Smooth muscle cell (in vitro differentiated cells): ENCODE measurements around the gene PPP6R2. TPM values are rescaled to one million over a fixed set of nuclear protein-coding genes. Genes with fewer than 3 reads are reported as not detected.

Experiments
- DNase-seq: peaks from one replicate; lab custom pipeline; 2025; ENCODE audit not compliant: unreplicated experiment; lab: John Stamatoyannopoulos, UW
- H2AFZ ChIP-seq: fragments of 200-600 bp; sonication (generic); 2 replicates; pipeline ENCODE4 v1.6.0; 2016; ENCODE audit warnings: antibody characterized with exemption, low read depth, mild to moderate bottlenecking
- H3F3A ChIP-seq: fragments of 200-600 bp; sonication (generic); 2 replicates; pipeline ENCODE4 v1.6.0; 2017; ENCODE audit warnings: antibody characterized with exemption, low read depth
- H3K27ac ChIP-seq: fragments of 200-600 bp; sonication (generic); 2 replicates; pipeline ENCODE4 v1.5.1; 2016; ENCODE audit warnings: low read depth, mild to moderate bottlenecking
- H3K27me3 ChIP-seq: fragments of 200-600 bp; sonication (generic); 2 replicates; pipeline ENCODE4 v1.6.1; 2016; ENCODE audit warnings: low read depth, mild to moderate bottlenecking
- H3K36me3 ChIP-seq: fragments of 200-600 bp; sonication (generic); 2 replicates; pipeline ENCODE4 v1.5.1; 2016; ENCODE audit warnings: low read depth
- H3K4me1 ChIP-seq: fragments of 200-600 bp; sonication (generic); 2 replicates; pipeline ENCODE4 v1.5.1; 2016; ENCODE audit warnings: low read depth
- H3K4me2 ChIP-seq: fragments of 200-600 bp; sonication (generic); 2 replicates; pipeline ENCODE4 v1.6.0; 2016; ENCODE audit warnings: mild to moderate bottlenecking
- H3K4me3 ChIP-seq: fragments of 200-600 bp; sonication (generic); 2 replicates; pipeline ENCODE4 v1.5.1; 2016; ENCODE audit warnings: mild to moderate bottlenecking
- H3K79me2 ChIP-seq: fragments of 200-600 bp; sonication (generic); 2 replicates; pipeline ENCODE4 v1.6.0; 2016; ENCODE audit warnings: low read depth, mild to moderate bottlenecking
- H3K9ac ChIP-seq: fragments of 200-600 bp; sonication (generic); 2 replicates; pipeline ENCODE4 v1.6.0; 2016; ENCODE audit warnings: low read depth
- H3K9me3 ChIP-seq: fragments of 200-600 bp; sonication (generic); replicated peaks from 2 replicates; pipeline ENCODE4 v1.5.1; 2016; ENCODE audit warnings: low read depth
- H4K20me1 ChIP-seq: fragments of 200-600 bp; sonication (generic); 2 replicates; pipeline ENCODE4 v1.6.0; 2016; ENCODE audit warnings: low read depth
- WGBS: methylation state at CpG from one replicate; pipeline ENCODE4 v1.1.7; 2016; ENCODE audit warnings: low lambda C conversion rate; 5-methylcytosine and 5-hydroxymethylcytosine counted together
- polyA plus RNA-seq: library from polyadenylated mRNA; unstranded; fragments of >200 nt; fragmentation: Nextera tagmentation; extraction: Ambion mirVana; gene quantifications from 2 replicates; pipeline ENCODE4 v1.2.1, GENCODE V29; 2016
- total RNA-seq: library from RNA; depleted of rRNA; stranded (reverse); fragments of >200 nt; gene quantifications from 2 replicates; pipeline ENCODE4 v1.2.3, GENCODE V29; 2014
- TF ChIP-seq, protein P1 (sequence below): fragments of 200-600 bp; sonication (generic); IDR thresholded peaks from 2 replicates; pipeline ENCODE4 v1.5.1; 2017; ENCODE audit warnings: borderline replicate concordance, mild to moderate bottlenecking, antibody characterized with exemption; ENCODE audit not compliant: insufficient read depth, poor library complexity, severe bottlenecking

Gene PPP6R2
- total and polyA plus RNA-seq, 2 experiments from 2014 or later: 24.6 to 36.3 TPM

DNA sequence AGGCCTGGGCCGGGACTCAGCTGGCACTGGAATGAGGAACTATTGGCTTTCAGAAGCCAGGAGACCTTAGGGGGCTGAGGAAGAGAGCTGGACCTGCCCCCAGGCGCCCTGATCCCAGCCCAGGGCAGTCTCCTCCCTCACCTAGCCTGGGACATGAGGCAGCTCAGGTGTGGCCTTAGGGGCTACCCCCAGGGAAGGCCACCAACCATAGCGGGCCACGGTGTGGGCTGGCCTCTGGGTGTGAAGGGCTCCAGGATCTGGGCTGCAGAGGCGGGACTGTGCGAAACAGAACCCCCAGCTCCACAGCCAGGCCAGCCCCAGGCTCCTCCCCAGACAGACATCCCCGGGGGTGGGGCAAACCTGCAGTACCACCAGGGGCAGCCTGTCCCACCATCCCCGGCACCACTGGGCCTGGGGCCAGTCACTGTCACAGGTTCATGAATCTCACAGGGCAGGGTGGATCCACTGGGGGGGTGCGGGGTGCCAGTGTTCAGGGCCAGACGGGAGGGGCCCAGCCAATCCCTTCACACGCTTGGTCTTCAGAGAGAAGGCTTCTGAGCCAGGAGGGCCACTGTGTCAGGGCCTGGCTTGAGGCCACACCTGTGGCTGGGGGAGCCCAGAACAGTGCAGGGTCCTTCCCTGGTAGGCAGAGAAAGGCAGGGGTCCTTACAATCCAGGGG lies 39.1 kb upstream of the PPP6R2 start:
- H3F3A ChIP-seq: peaks cover 34% of the 10 kb centered on the region
- H3K36me3 ChIP-seq: no peaks in the 10 kb centered on the region
- H3K27ac ChIP-seq: peak overlapping the region; percentile 96
- TF ChIP-seq, protein P1, sequence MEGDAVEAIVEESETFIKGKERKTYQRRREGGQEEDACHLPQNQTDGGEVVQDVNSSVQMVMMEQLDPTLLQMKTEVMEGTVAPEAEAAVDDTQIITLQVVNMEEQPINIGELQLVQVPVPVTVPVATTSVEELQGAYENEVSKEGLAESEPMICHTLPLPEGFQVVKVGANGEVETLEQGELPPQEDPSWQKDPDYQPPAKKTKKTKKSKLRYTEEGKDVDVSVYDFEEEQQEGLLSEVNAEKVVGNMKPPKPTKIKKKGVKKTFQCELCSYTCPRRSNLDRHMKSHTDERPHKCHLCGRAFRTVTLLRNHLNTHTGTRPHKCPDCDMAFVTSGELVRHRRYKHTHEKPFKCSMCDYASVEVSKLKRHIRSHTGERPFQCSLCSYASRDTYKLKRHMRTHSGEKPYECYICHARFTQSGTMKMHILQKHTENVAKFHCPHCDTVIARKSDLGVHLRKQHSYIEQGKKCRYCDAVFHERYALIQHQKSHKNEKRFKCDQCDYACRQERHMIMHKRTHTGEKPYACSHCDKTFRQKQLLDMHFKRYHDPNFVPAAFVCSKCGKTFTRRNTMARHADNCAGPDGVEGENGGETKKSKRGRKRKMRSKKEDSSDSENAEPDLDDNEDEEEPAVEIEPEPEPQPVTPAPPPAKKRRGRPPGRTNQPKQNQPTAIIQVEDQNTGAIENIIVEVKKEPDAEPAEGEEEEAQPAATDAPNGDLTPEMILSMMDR: no peak
- H3K4me2 ChIP-seq: peak overlapping the region; percentile 100
- peak overlapping the region; percentile 10 for H3K4me3 ChIP-seq
- 24% methylated on average over 11 of the region's 11 CpGs for WGBS
- no peaks in the 10 kb centered on the region for H3K27me3 ChIP-seq
- H3K79me2 ChIP-seq: peaks cover 79% of the 10 kb centered on the region
- peak; percentile 37 for DNase-seq
- H3K9ac ChIP-seq: peak overlapping the region; percentile 99
- no peaks in the 10 kb centered on the region for H3K9me3 ChIP-seq
- H2AFZ ChIP-seq: no peak overlapping the region
- H4K20me1 ChIP-seq: peaks cover 63% of the 10 kb centered on the region
- H3K4me1 ChIP-seq: peaks cover 52% of the 10 kb centered on the region

DNA sequence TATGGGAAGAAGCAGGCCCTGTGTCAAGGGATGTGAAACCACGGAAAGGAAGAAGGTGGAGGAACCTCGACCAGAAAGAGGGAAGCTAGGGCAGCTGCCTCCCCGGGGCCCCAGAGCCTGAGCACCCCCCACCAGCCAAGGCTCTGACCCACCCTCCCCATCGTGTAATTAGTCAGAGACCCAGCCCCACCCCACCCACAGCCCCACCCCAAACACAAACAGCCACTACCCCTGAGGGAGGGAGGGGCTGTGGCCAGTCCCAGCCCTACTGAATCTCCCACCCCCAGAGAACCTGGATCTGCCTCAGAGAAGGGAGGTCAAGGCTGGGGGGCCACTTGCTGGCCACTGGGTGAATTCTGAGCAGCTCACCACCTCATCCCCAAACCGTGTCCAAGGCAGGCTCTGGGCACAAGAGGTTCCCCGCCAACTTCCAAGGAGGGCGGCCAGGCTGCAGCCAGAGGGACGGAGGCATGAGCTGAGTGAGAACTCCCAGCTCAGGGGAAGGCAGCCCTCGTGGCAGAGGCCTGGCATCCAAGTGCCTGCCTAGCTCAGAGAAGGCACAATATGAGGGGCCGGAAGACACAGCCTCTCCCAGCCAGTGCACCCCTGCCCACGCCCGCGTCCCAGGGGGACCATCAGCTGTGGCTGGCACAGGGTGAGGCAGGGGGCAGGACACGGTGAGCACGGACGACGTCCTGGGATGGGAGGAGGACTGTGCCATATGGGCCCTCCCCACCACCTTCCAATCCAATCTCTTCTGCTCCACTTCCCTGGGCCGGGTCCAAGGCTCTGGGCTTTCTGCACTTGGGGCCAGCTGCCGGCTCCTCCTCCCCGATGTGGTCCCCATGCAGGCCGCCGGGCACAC lies 38.4 kb upstream of the PPP6R2 start:
- Histone ChIP-seq H3K4me3 (peak overlapping the region; percentile 94), H3K4me2 (peak overlapping the region; percentile 100), H3K27me3 (no peaks in the 10 kb centered on the region), H4K20me1 (peaks cover 55% of the 10 kb centered on the region), H3K79me2 (peaks cover 72% of the 10 kb centered on the region), H2AFZ (no peak overlapping the region), H3K36me3 (no peaks in the 10 kb centered on the region), H3K9me3 (no peaks in the 10 kb centered on the region), H3F3A (peaks cover 34% of the 10 kb centered on the region), H3K4me1 (peaks cover 46% of the 10 kb centered on the region), H3K27ac (peak overlapping the region; percentile 96), H3K9ac (peak overlapping the region; percentile 99)
- TF ChIP-seq, protein P1: no peak
- no peak for DNase-seq
- 73% methylated on average over 21 of the region's 22 CpGs for WGBS

DNA sequence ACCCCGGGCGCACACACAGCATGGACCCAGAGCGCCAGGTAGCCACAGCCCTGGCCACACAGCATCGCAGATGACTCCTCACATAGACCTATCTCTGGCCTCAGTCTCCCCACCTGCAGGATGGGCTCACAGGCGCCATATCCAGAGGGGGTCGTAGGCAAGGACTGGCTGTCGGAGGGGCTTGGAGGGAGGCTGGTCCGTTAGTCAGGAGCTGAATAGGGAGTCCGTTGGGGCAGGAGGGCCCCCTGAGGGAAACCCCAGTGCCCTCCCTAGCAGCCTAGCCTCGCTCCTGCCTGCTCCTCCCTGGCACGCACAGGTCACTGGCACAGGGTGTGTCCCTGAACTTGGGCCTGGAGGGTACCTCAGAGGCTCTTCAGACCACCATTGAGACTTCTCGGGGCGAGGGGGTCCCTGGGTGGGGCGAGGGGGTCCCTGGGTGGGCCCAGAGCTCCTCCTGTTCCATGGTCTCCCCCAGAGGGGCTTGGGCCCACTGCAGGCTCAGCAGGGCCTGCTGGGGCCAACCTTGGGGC lies 37.7 kb upstream of the PPP6R2 start:
- H3K36me3 ChIP-seq: no peaks in the 10 kb centered on the region
- peak overlapping the region; percentile 94 for H3K4me3 ChIP-seq
- H3K27me3 ChIP-seq: no peaks in the 10 kb centered on the region
- peak overlapping the region; percentile 96 for H3K27ac ChIP-seq
- 87% methylated on average over 14 of the region's 14 CpGs for WGBS
- TF ChIP-seq, protein P1: no peak
- H4K20me1 ChIP-seq: peaks cover 48% of the 10 kb centered on the region
- peaks cover 65% of the 10 kb centered on the region for H3K79me2 ChIP-seq
- H3K9ac ChIP-seq: peak overlapping the region; percentile 99
- peaks cover 40% of the 10 kb centered on the region for H3K4me1 ChIP-seq
- H3F3A ChIP-seq: peaks cover 34% of the 10 kb centered on the region
- H3K9me3 ChIP-seq: no peaks in the 10 kb centered on the region
- no peak for DNase-seq
- no peak overlapping the region for H2AFZ ChIP-seq
- peak overlapping the region; percentile 100 for H3K4me2 ChIP-seq
